Endothelial cell of umbilical vein (primary cell): Measurements from ENCODE around the gene ATF5. TPM values are rescaled to one million over a fixed set of nuclear protein-coding genes. Genes with fewer than 3 reads are reported as not detected.
A peak's percentile ranks its signal among the peaks of the same experiment; 100 is the strongest.

Experiments
- Bru-seq: library from RNA; stranded (reverse); fragments of 400-500 nt; gene quantifications from one replicate; lab custom pipeline; 2021; lab: Mats Ljungman, UMichigan
- BruChase-seq, 2 experiments: library from RNA; stranded (reverse); fragments of 400-500 nt; gene quantifications; one replicate each; lab custom pipeline; 2021; lab: Mats Ljungman, UMichigan
- BruUV-seq: library from RNA; stranded (reverse); fragments of 400-500 nt; replicated peaks from 2 replicates; lab custom pipeline; 2021; lab: Mats Ljungman, UMichigan
- CTCF ChIA-PET: fragments of 300-600, 350-600 bp; sonication (Branson Sonifier 250); formaldehyde crosslinking; loops from one replicate; lab custom pipeline; 2021; ENCODE audit warnings: antibody characterized with exemption, inconsistent platforms; lab: Charles Lee
- POLR2A ChIA-PET: fragments of 300-600, 350-600 bp; sonication (Branson Sonifier 250); formaldehyde crosslinking; loops from one replicate; lab custom pipeline; 2021; ENCODE audit warnings: antibody characterized with exemption, inconsistent platforms; lab: Charles Lee
- DNase-seq: peaks from one replicate; pipeline ENCODE4 v3.0.0-alpha.2; 2011; ENCODE audit warnings: low read depth, low spot score
- FAIRE-seq: peaks from 2 replicates; lab custom pipeline; 2011; peaks lifted over from hg19 to GRCh38; lab: Jason Lieb, UNC
- H2AFZ ChIP-seq: 2 replicates; pipeline ENCODE4 v1.6.0; 2012; ENCODE audit warnings: low read depth, low read length, control low read depth, inconsistent platforms
- H3K27ac ChIP-seq: 2 replicates; pipeline ENCODE4 v1.5.1; 2011; ENCODE audit warnings: low read depth, mild to moderate bottlenecking, control low read depth, low read length, moderate library complexity; ENCODE audit not compliant: insufficient read depth
- H3K27me3 ChIP-seq, 2 experiments: 2 replicates each; pipeline versions ENCODE4 v1.6.0 to v1.6.1; 2011; ENCODE audit warnings: low read length in 2 of 2, mixed read lengths in 1 of 2; ENCODE audit not compliant: control insufficient read depth in 2 of 2, insufficient read depth in 2 of 2
- H3K36me3 ChIP-seq, 2 experiments: 2 replicates in 1 of 2; 3 replicates in 1 of 2; pipeline ENCODE4 v1.5.1; 2011; ENCODE audit warnings: low read length in 2 of 2, mild to moderate bottlenecking in 1 of 2, moderate library complexity in 1 of 2; ENCODE audit not compliant: control insufficient read depth in 2 of 2, insufficient read depth in 2 of 2; ENCODE audit errors: extremely low read depth in 1 of 2
- H3K4me1 ChIP-seq: 3 replicates; pipeline ENCODE4 v1.5.1; 2011; ENCODE audit warnings: mild to moderate bottlenecking, low read length; ENCODE audit not compliant: control insufficient read depth, insufficient read depth; ENCODE audit errors: extremely low read depth
- H3K4me2 ChIP-seq: 2 replicates; pipeline ENCODE4 v1.6.1; 2011; ENCODE audit warnings: low read length, control low read depth, mixed read lengths; ENCODE audit not compliant: insufficient read depth
- H3K4me3 ChIP-seq, 3 experiments: fragments of 200-600 bp in 1 of 3; sonication (generic), shearing (Covaris generic) in 1 of 3; replicated peaks in 1 of 3; 2 replicates each; pipeline ENCODE4 v1.5.1; 2011 to 2016; ENCODE audit warnings: control low read depth in 3 of 3, low read length in 3 of 3, mild to moderate bottlenecking in 2 of 3, inconsistent platforms in 1 of 3, low read depth in 1 of 3, moderate library complexity in 1 of 3; ENCODE audit not compliant: insufficient read depth in 1 of 3
- H3K79me2 ChIP-seq: 2 replicates; pipeline ENCODE4 v1.6.0; 2012; ENCODE audit warnings: low read length, inconsistent platforms; ENCODE audit not compliant: control insufficient read depth, insufficient read depth
- H3K9ac ChIP-seq: replicated peaks from 2 replicates; pipeline ENCODE3; 2011; ENCODE audit warnings: low read length, control low read depth; ENCODE audit not compliant: insufficient read depth; ENCODE audit errors: extremely low read depth
- H3K9me1 ChIP-seq: replicated peaks from 3 replicates; pipeline ENCODE4 v1.6.0; 2011; ENCODE audit warnings: mild to moderate bottlenecking, low read length; ENCODE audit not compliant: control insufficient read depth, insufficient read depth; ENCODE audit errors: extremely low read depth
- H3K9me3 ChIP-seq: replicated peaks from 2 replicates; pipeline ENCODE4 v1.5.1; 2012; ENCODE audit warnings: low read length, inconsistent platforms; ENCODE audit not compliant: control insufficient read depth, insufficient read depth
- H4K20me1 ChIP-seq: replicated peaks from 2 replicates; pipeline ENCODE3; 2011; ENCODE audit warnings: mild to moderate bottlenecking, low read length; ENCODE audit not compliant: control insufficient read depth, insufficient read depth; ENCODE audit errors: extremely low read depth
- EZH2 ChIP-seq: IDR thresholded peaks from 2 replicates; pipeline ENCODE4 v1.6.1; 2012; ENCODE audit warnings: borderline replicate concordance, low read depth, mild to moderate bottlenecking, moderate library complexity, low read length, inconsistent platforms; ENCODE audit not compliant: severe bottlenecking
- GATA2 ChIP-seq: IDR thresholded peaks from 2 replicates; pipeline ENCODE4 v1.7.0; 2011; ENCODE audit warnings: low read depth, mild to moderate bottlenecking, moderate library complexity, mixed read lengths, low read length; ENCODE audit not compliant: insufficient read length, insufficient read depth
- JUN ChIP-seq: IDR thresholded peaks from 2 replicates; pipeline ENCODE4 v1.6.1; 2011; ENCODE audit warnings: borderline replicate concordance, low read depth; ENCODE audit not compliant: insufficient read length, insufficient read depth
- MYC ChIP-seq: IDR thresholded peaks from one replicate; pipeline ENCODE4 v1.6.1; 2011; ENCODE audit warnings: mild to moderate bottlenecking, low read depth, low read length
- POLR2A ChIP-seq: IDR thresholded peaks from 2 replicates; pipeline ENCODE4 v1.6.1; 2012; ENCODE audit warnings: low read depth, mild to moderate bottlenecking, control low read depth, low read length
- POLR2AphosphoS5 ChIP-seq: IDR thresholded peaks from 2 replicates; pipeline ENCODE4 v1.6.1; 2012; ENCODE audit warnings: low read depth, mild to moderate bottlenecking, control low read depth, low read length, moderate library complexity; ENCODE audit not compliant: insufficient read depth
- dilution Hi-C: fragments of 300-500 bp; cut with MboI; formaldehyde crosslinking; loops from one replicate; pipeline ENCODE4 v1.15.0; 2019; ENCODE audit warnings: low sequenced_read_pairs; ENCODE audit not compliant: extremely low pct_ligation_motif_present
- intact Hi-C: fragments of 100-400 bp; cut with micrococcal nuclease; formaldehyde crosslinking; loops from one replicate; pipeline ENCODE4 v1.10.0; 2022
- long read RNA-seq: library from polyadenylated mRNA; stranded (forward); transcript quantifications from one replicate; pipeline ENCODE4 v2.0.0, GENCODE V29; 2021
- polyA minus RNA-seq, 3 experiments: library from RNA; depleted of rRNA, polyadenylated mRNA; stranded (reverse); fragments of >200 nt; gene quantifications; 1 replicate in 1 of 3; 2 replicates in 2 of 3; pipeline ENCODE4 v1.2.3, GENCODE V29; 2011
- polyA plus RNA-seq, 4 experiments: library from polyadenylated mRNA; depleted of rRNA in 3 of 4; stranded (reverse) in 3 of 4; unstranded in 1 of 4; fragments of >200 nt; gene quantifications; 2 replicates each; pipeline versions ENCODE4 v1.2.1 to v1.2.3, GENCODE V29; 2011 to 2012; ENCODE audit warnings: missing spikeins in 1 of 4
- total RNA-seq: library from RNA; stranded (reverse); gene quantifications from 2 replicates; pipeline ENCODE4 v1.2.3, GENCODE V29; 2021
- TF ChIP-seq, protein P1 (sequence below): IDR thresholded peaks from 2 replicates; pipeline ENCODE4 v1.6.1; 2011; ENCODE audit not compliant: insufficient read depth, insufficient read length
- TF ChIP-seq, protein P2 (sequence below), 2 donors: IDR thresholded peaks; 1 replicate in 1 of 2; 2 replicates in 1 of 2; pipeline ENCODE4 v1.5.1; 2011; ENCODE audit warnings: low read length in 2 of 2, mild to moderate bottlenecking in 2 of 2, moderate library complexity in 2 of 2, control low read depth in 1 of 2, inconsistent platforms in 1 of 2, low read depth in 1 of 2; ENCODE audit not compliant: insufficient read depth in 1 of 2; ENCODE audit errors: extremely low read depth in 1 of 2

ATF5 gene, protein sequence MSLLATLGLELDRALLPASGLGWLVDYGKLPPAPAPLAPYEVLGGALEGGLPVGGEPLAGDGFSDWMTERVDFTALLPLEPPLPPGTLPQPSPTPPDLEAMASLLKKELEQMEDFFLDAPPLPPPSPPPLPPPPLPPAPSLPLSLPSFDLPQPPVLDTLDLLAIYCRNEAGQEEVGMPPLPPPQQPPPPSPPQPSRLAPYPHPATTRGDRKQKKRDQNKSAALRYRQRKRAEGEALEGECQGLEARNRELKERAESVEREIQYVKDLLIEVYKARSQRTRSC
- total RNA-seq (38.0 and 46.0 TPM in 2 replicates), polyA plus RNA-seq (23.2 and 30.4 TPM in 2 replicates), polyA minus RNA-seq (4.4 and 5.8 TPM in 2 replicates), Bru-seq, nascent RNA (percentile 72 among the genes with signal in this experiment), BruChase-seq, experiment 1, labeled RNA remaining after a 6-hour chase (percentile 85 among the genes with signal in this experiment), BruChase-seq, experiment 2, labeled RNA remaining after a 2-hour chase (percentile 69 among the genes with signal in this experiment)
- 11.5 and 14.3 TPM in 2 replicates for polyA plus RNA-seq (2011; cell fraction: cytosol; rRNA removed)
- polyA plus RNA-seq (2011; cell fraction: nucleus; rRNA removed): 18.5 and 19.2 TPM in 2 replicates
- 33.9 and 35.3 TPM in 2 replicates for polyA plus RNA-seq (2012)
- 13.3 TPM for polyA minus RNA-seq (2011; cell fraction: cytosol; rRNA and poly(A)+ RNA removed)
- 3.5 and 5.7 TPM in 2 replicates for polyA minus RNA-seq (2011; cell fraction: nucleus; rRNA and poly(A)+ RNA removed)
- long read RNA-seq, partial matches to known transcripts: 0 of 16 reads
- long read RNA-seq, other reads (novel, unspliced or antisense): 15 of 16 reads

DNA sequence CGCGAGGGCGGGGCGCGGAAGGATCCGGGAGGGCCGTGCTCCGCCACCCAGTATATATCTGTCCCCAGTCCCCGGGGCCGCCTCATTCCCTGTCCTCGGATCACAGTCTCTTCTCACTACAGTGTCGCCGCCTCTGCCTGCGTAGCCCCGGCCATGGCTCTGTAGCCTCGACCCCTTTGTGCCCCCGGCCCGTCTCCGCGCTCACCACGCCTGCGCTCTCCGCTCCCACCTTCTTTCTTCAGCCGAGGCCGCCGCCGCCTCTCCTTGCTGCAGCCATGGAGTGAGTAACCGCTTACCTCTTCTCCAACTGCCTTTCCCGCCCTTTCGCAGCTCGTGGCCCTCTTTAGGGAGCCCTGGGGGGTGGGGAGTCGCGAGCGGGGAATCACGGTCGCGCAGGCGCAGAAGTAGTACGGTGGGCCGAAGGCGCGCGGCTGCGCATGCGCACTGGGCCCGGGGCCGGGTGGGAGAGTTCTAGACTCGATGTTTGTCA lies at the start of gene ATF5, which contains the start of gene NUP62:
Gene ATF5, plus strand, starts transcription at position 85 of the 490 bp plus-strand sequence. CDS start 1,646 bp downstream, outside the sequence.
Gene NUP62, minus strand, starts transcription at position 384 of the 490 bp plus-strand sequence. CDS start 19,697 bp downstream, outside the sequence.
- intact Hi-C loops (loop anchor here (1.0 to 2.0 kb wide), 3 partner anchors 32 to 288 kb away; partner anchors contain the start of genes AKT1S1, IL4I1, RRAS and TBC1D17), dilution Hi-C loops (no loop called here)
- TF ChIP-seq POLR2AphosphoS5 (peak; percentile 89), MYC (no peak), JUN (no peak), POLR2A (peak; percentile 80), EZH2 (no peak), GATA2 (no peak)
- TF ChIP-seq, protein P1, sequence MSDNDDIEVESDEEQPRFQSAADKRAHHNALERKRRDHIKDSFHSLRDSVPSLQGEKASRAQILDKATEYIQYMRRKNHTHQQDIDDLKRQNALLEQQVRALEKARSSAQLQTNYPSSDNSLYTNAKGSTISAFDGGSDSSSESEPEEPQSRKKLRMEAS: peak; percentile 44
- TF ChIP-seq, protein P2, sequence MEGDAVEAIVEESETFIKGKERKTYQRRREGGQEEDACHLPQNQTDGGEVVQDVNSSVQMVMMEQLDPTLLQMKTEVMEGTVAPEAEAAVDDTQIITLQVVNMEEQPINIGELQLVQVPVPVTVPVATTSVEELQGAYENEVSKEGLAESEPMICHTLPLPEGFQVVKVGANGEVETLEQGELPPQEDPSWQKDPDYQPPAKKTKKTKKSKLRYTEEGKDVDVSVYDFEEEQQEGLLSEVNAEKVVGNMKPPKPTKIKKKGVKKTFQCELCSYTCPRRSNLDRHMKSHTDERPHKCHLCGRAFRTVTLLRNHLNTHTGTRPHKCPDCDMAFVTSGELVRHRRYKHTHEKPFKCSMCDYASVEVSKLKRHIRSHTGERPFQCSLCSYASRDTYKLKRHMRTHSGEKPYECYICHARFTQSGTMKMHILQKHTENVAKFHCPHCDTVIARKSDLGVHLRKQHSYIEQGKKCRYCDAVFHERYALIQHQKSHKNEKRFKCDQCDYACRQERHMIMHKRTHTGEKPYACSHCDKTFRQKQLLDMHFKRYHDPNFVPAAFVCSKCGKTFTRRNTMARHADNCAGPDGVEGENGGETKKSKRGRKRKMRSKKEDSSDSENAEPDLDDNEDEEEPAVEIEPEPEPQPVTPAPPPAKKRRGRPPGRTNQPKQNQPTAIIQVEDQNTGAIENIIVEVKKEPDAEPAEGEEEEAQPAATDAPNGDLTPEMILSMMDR (IDR thresholded peaks at IDR 0.05; ENCODE audit: extremely low read depth in 1 of 2, insufficient read depth in 1 of 2, low read depth in 1 of 2, low read length in 2 of 2): no peak
- H3K4me3 ChIP-seq: peak within 1 kb of the TSS; percentile 88 to 99 (median 91)
- peaks cover 6 to 7% of the 10 kb centered on the region in 2 experiments for H3K36me3 ChIP-seq
- H3K4me2 ChIP-seq: peak within 1 kb of the TSS; percentile 83
- peaks cover 10% of the 10 kb centered on the region for H3K4me1 ChIP-seq
- H4K20me1 ChIP-seq: no peaks in the 10 kb centered on the region
- no peaks in the 10 kb centered on the region for H3K9me1 ChIP-seq
- FAIRE-seq (no peak), DNase-seq (no peak)
- no peaks in the 10 kb centered on the region for H3K27me3 ChIP-seq
- TSS peak; percentile 89 for BruUV-seq
- peak within 1 kb of the TSS; percentile 44 for H2AFZ ChIP-seq
- no peaks in the 10 kb centered on the region for H3K9me3 ChIP-seq
- POLR2A ChIA-PET: interaction anchor here (0.8 to 0.9 kb wide), 3 partner anchors 17 to 876 kb away, joined by 3 to 6 read pairs (median 3); no protein-coding TSS in a partner anchor
- CTCF ChIA-PET: interaction anchor here (0.7 to 1.4 kb wide), 5 partner anchors 10 to 39 kb away, joined by 3 to 4 read pairs (median 3); no protein-coding TSS in a partner anchor
- peak within 1 kb of the TSS; percentile 79 for H3K27ac ChIP-seq
- peak within 1 kb of the TSS; percentile 90 for H3K9ac ChIP-seq
- H3K79me2 ChIP-seq: peaks cover 46% of the 10 kb centered on the region
